Fibroblast of villous mesenchyme (primary cell): ENCODE data around the gene ZCCHC4. TPM values are rescaled to one million over a fixed set of nuclear protein-coding genes. Genes with fewer than 3 reads are reported as not detected.
A peak's percentile ranks its signal among the peaks of the same experiment; 100 is the strongest.

Source experiments
- DNase-seq: peaks from one replicate; pipeline ENCODE4 v3.0.0-alpha.2; 2010; ENCODE audit warnings: low read depth
- H3K4me3 ChIP-seq: 2 replicates; pipeline ENCODE4 v1.5.1; 2011; ENCODE audit warnings: low read depth, mild to moderate bottlenecking, low read length
- total RNA-seq: library from RNA; depleted of rRNA; stranded (reverse); fragments of >200 nt; gene quantifications from 2 replicates; pipeline ENCODE4 v1.2.3, GENCODE V29; 2012
- TF ChIP-seq, protein P1 (sequence below): IDR thresholded peaks from 2 replicates; pipeline ENCODE4 v1.5.1; 2012; ENCODE audit warnings: low read depth, mild to moderate bottlenecking, low read length; ENCODE audit not compliant: insufficient read depth

The ZCCHC4 gene
- total RNA-seq, 1 donor, result 15.1 TPM

GRCh38 chr4:25343671-25344070, 31.1 kb downstream of the ZCCHC4 start:
- TF ChIP-seq, protein P1, sequence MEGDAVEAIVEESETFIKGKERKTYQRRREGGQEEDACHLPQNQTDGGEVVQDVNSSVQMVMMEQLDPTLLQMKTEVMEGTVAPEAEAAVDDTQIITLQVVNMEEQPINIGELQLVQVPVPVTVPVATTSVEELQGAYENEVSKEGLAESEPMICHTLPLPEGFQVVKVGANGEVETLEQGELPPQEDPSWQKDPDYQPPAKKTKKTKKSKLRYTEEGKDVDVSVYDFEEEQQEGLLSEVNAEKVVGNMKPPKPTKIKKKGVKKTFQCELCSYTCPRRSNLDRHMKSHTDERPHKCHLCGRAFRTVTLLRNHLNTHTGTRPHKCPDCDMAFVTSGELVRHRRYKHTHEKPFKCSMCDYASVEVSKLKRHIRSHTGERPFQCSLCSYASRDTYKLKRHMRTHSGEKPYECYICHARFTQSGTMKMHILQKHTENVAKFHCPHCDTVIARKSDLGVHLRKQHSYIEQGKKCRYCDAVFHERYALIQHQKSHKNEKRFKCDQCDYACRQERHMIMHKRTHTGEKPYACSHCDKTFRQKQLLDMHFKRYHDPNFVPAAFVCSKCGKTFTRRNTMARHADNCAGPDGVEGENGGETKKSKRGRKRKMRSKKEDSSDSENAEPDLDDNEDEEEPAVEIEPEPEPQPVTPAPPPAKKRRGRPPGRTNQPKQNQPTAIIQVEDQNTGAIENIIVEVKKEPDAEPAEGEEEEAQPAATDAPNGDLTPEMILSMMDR, result no peak
- DNase-seq, result no peak
- H3K4me3 ChIP-seq, result no peak overlapping the region

DNA sequence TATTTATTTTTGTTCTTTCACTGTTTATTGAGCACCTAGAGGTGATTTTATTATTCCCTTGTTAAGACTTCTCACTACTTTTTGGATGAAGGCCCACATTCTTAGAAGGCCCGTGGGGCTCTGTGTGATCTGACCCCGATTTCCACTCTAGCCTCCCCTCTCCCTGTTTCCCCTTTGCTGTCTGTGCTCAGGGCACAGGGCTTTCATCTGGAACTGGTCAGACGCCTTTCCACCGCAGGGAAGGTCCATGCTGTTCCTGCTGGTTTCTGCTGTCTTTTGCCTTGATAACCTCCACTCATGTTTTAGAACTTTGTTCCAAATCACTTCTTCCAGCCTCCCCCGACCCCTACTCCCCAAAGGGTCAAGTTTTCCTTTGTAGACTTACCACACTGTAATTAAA, 33.2 kb downstream of the ZCCHC4 start:
- TF ChIP-seq, protein P1, result no peak
- no peak for DNase-seq
- H3K4me3 ChIP-seq, result no peak overlapping the region

DNA sequence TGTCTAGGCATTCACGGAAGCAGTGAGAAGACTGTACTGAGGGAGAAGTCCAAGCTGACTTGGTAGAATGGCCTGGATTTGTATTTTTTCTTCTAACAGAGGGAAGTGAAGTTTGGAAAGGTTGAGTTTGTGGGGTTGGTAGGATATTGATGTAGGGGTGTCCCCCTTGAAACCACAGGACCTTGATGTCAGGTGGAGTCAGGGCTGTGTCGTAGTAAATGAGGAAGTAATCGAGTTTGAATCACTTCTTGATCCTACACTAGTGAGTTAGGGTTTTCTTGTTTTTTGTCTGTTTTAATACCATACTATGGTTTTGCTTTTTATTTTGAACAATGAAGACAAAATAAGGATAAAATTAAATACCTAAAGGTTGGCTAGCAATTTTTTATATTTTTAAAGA, 34.3 kb downstream of the ZCCHC4 start:
- TF ChIP-seq, protein P1, result no peak
- no peak for DNase-seq
- no peak overlapping the region for H3K4me3 ChIP-seq

DNA sequence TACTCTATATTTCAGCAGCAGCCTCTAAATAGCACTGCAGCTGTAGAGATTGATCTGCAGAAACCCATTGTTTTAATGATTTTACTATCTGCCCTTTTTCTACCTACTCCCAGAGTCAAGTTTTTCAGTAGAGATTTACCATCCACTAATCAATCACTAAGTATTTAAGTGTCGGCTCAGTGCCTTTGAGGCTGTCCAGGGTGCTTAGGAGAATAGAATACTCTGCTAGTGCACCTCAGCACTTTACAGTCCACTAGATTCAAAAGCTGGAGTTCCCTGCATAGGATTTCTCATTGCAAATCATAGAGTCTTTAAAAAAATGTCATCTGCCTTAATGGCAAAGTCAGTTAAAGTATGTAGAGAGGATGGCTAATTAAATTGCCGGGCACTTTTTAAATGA, 34.9 kb downstream of the ZCCHC4 start:
- no peak for DNase-seq
- H3K4me3 ChIP-seq, result no peak overlapping the region
- TF ChIP-seq, protein P1, result no peak

DNA sequence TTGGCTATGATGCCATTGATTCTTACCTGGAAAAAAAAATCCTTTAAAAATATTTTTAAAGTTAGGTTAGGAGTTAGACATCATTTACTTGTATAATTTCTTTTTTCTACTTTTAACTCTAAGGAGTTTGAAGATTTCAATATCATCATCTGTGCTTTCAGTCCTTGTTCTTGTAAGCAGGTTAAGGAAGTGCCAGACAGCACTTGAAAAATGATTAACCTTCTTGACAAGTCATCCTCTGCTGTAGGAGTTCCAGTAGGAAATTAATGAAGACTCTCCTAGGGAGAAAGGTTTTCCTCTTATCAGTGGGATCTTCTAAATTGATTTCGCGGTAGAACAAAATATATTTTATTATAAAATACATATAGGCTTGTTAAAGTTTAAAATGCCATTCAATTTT, 35.4 kb downstream of the ZCCHC4 start:
- TF ChIP-seq, protein P1, result no peak
- DNase-seq, result no peak
- no peak overlapping the region for H3K4me3 ChIP-seq

DNA sequence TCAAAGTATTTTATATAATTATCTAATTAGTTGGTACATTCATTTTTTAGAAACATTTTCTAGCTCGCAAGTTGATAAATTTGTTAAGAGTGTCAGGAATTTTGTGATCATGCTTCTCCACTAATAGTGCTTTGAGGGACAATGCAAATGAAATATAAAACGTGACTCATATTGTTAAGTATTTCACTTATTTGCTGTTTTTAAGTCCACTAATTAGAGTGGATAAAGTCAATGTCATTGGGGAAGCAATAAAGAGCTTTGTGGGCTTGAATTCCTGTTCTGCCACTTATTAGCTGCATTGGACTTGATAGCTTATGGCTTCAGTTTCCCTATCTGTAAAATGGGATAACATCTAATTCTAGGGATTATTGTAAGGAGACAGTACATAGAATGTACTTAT, 38.0 kb downstream of the ZCCHC4 start:
- no peak for DNase-seq
- TF ChIP-seq, protein P1, result no peak
- no peak overlapping the region for H3K4me3 ChIP-seq

- no peak overlapping the region for H3K4me3 ChIP-seq
- peak; percentile 42 for DNase-seq
- TF ChIP-seq, protein P1, result no peak
Measured at GRCh38 chr4:25351777-25352416, 39.3 kb downstream of the ZCCHC4 start.
